B cell (primary cell): Measurements from ENCODE around the gene EPC1. TPM values are rescaled to one million over a fixed set of nuclear protein-coding genes. Genes with fewer than 3 reads are reported as not detected.

ENCODE experiments used
- ATAC-seq: fragments of 200-7000 bp; cut with Tn5 transposase; one replicate; pipeline ENCODE4 v1.10.0; 2021; ENCODE audit warnings: low read depth, mild to moderate bottlenecking, moderate number of reproducible peaks, moderate library complexity
- CTCF ChIA-PET: fragments of 350-600 bp; sonication (Branson Sonifier 250); formaldehyde crosslinking; loops from one replicate; lab custom pipeline; 2021; ENCODE audit warnings: antibody characterized with exemption, inconsistent platforms; lab: Charles Lee
- POLR2A ChIA-PET: fragments of 350-600 bp; sonication (Branson Sonifier 250); formaldehyde crosslinking; loops from one replicate; lab custom pipeline; 2021; ENCODE audit warnings: antibody characterized with exemption; lab: Charles Lee
- DNase-seq: peaks from one replicate; pipeline ENCODE4 v3.0.0; 2013
- H2AFZ ChIP-seq: 2 replicates; pipeline ENCODE4 v1.6.1; 2012; ENCODE audit warnings: mild to moderate bottlenecking, low read depth, low read length; ENCODE audit not compliant: insufficient read depth, poor library complexity, severe bottlenecking
- H3K27ac ChIP-seq, 2 donors: 1 replicate in 1 of 2; 2 replicates in 1 of 2; pipeline ENCODE4 v1.5.1; 2012 to 2013; ENCODE audit warnings: low read length in 2 of 2, mild to moderate bottlenecking in 2 of 2, moderate library complexity in 1 of 2
- H3K27me3 ChIP-seq, 4 experiments: fragments of 200-600 bp in 1 of 4; sonication (generic) in 1 of 4; replicated peaks in 1 of 4; 1 replicate in 2 of 4; 2 replicates in 2 of 4; pipeline versions ENCODE4 v1.6.1 to v1.7.0; 2013 to 2016; ENCODE audit warnings: low read length in 3 of 4, mild to moderate bottlenecking in 2 of 4, mixed read lengths in 1 of 4, moderate library complexity in 1 of 4; ENCODE audit not compliant: insufficient read depth in 4 of 4, control insufficient read depth in 3 of 4; ENCODE audit errors: control extremely low read depth in 1 of 4
- H3K36me3 ChIP-seq, 2 experiments: replicated peaks in 1 of 2; 1 replicate in 1 of 2; 2 replicates in 1 of 2; pipeline versions ENCODE4 v1.6.1 to v1.7.1; 2013; ENCODE audit warnings: low read length in 1 of 2; ENCODE audit not compliant: insufficient read depth in 2 of 2, control insufficient read depth in 1 of 2; ENCODE audit errors: control extremely low read depth in 1 of 2, extremely low read depth in 1 of 2
- H3K4me1 ChIP-seq, 2 donors: fragments of 200-600 bp in 1 of 2; sonication (generic) in 1 of 2; 1 replicate in 1 of 2; 2 replicates in 1 of 2; pipeline versions ENCODE4 v1.5.1 to v1.6.1; 2013 to 2017; ENCODE audit warnings: low read length in 2 of 2; ENCODE audit not compliant: control insufficient read depth in 2 of 2, insufficient read depth in 2 of 2
- H3K4me2 ChIP-seq: replicated peaks from 2 replicates; pipeline ENCODE3; 2012; ENCODE audit warnings: mild to moderate bottlenecking, low read depth, low read length; ENCODE audit not compliant: poor library complexity, severe bottlenecking
- H3K4me3 ChIP-seq, 5 experiments: fragments of 200-600 bp in 1 of 5; sonication (generic) in 1 of 5; 1 replicate in 3 of 5; 2 replicates in 2 of 5; pipeline versions ENCODE4 v1.5.1 to v1.7.0; 2011 to 2016; ENCODE audit warnings: low read length in 4 of 5, mild to moderate bottlenecking in 4 of 5, low read depth in 2 of 5, control low read depth in 1 of 5, moderate library complexity in 1 of 5; ENCODE audit not compliant: insufficient read depth in 1 of 5; ENCODE audit errors: control extremely low read depth in 1 of 5, extremely low read depth in 1 of 5
- H3K79me2 ChIP-seq: fragments of 200-600 bp; sonication (generic); one replicate; pipeline ENCODE4 v1.6.0; 2016; ENCODE audit warnings: low read length; ENCODE audit not compliant: control insufficient read depth, insufficient read depth
- H3K9ac ChIP-seq: fragments of 200-600 bp; sonication (generic); 2 replicates; pipeline ENCODE4 v1.6.1; 2017; ENCODE audit warnings: mild to moderate bottlenecking, low read length, moderate library complexity
- H3K9me3 ChIP-seq, 3 donors: one replicate each; pipeline versions ENCODE4 v1.6.1 to v1.7.1; 2013; ENCODE audit warnings: low read length in 2 of 3; ENCODE audit not compliant: control insufficient read depth in 2 of 3, insufficient read depth in 1 of 3; ENCODE audit errors: control extremely low read depth in 1 of 3
- H4K20me1 ChIP-seq: 2 replicates; pipeline ENCODE4 v1.6.0; 2012; ENCODE audit warnings: mild to moderate bottlenecking, low read length; ENCODE audit not compliant: insufficient read depth, control insufficient read depth, poor library complexity, severe bottlenecking
- H3K27ac Mint-ChIP-seq: one replicate; pipeline ENCODE4 v1.8.0; 2021; ENCODE audit warnings: mixed read lengths
- H3K27me3 Mint-ChIP-seq: one replicate; pipeline ENCODE4 v1.8.0; 2021; ENCODE audit warnings: mixed read lengths
- H3K4me1 Mint-ChIP-seq: one replicate; pipeline ENCODE4 v1.8.0; 2021; ENCODE audit warnings: mixed read lengths
- H3K4me3 Mint-ChIP-seq: one replicate; pipeline ENCODE4 v1.8.0; 2021; ENCODE audit warnings: mixed read lengths
- H3K9me3 Mint-ChIP-seq: one replicate; pipeline ENCODE4 v1.8.0; 2022; ENCODE audit warnings: mixed read lengths; ENCODE audit not compliant: insufficient read depth
- EZH2 ChIP-seq: IDR thresholded peaks from 2 replicates; pipeline ENCODE4 v1.6.1; 2012; ENCODE audit warnings: borderline replicate concordance, low read depth, mild to moderate bottlenecking, moderate library complexity, low read length; ENCODE audit not compliant: insufficient read depth, poor library complexity, severe bottlenecking
- WGBS: methylation state at CpG from one replicate; pipeline ENCODE4 v1.1.5; 2013; ENCODE audit warnings: missing lambda C conversion rate; ENCODE audit not compliant: insufficient coverage; 5-methylcytosine and 5-hydroxymethylcytosine counted together
- intact Hi-C: fragments of 100-400 bp; cut with micrococcal nuclease; formaldehyde crosslinking; loops from one replicate; pipeline ENCODE4 v1.10.0; 2022
- polyA plus RNA-seq: library from polyadenylated mRNA; depleted of rRNA; stranded (reverse); fragments of >200 nt; gene quantifications from 2 replicates; pipeline ENCODE4 v1.2.3, GENCODE V29; 2012
- total RNA-seq, 2 donors: library from RNA; stranded (reverse); fragments of 120-200 nt in 1 of 2; gene quantifications; 1 replicate in 1 of 2; 2 replicates in 1 of 2; pipeline versions ENCODE4 v1.2.3 to v1.2.4, GENCODE V29; 2013 to 2022
- TF ChIP-seq, protein P1 (sequence below): fragments of 200-600 bp; IDR thresholded peaks from one replicate; pipeline ENCODE4 v1.8.0; 2022; ENCODE audit warnings: antibody characterized with exemption, mild to moderate bottlenecking

Gene EPC1
- total and polyA plus RNA-seq, 2 donors (not counting 1 experiment from before 2014, with no cell fraction given), result 120 to 220 TPM

DNA sequence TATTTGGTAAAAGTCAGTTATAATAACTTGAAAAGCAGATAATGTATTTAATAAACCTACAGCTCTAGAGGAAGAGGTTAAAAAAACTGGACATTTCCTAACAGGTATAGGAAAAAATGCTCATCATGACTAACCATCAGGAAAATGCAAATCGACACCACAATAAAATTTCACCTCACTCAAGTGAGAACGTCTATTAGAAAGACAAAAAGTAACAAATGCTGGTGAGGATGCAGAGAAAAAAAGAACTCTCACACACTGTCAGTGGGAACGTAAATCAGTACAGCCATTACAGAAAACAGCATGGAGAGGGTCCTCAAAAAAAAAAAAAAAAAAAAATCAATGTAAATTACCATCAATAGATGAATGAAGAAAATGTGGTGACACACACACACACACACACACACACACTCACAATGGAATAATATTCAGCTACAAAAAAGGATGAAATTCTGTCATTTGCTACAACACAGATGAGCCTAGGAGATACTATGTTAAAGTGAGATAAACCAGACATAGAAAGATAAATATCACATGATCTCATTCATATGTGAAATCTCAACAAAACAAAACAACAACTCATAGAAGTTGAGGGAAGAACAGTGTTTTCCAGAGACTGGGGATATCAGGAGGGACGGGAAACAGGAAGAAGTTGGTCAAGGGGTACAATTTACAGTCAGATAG lies 20.1 kb downstream of the EPC1 start:
- H3K36me3 ChIP-seq, result peaks cover 1 to 5% of the 10 kb centered on the region in 2 experiments

DNA sequence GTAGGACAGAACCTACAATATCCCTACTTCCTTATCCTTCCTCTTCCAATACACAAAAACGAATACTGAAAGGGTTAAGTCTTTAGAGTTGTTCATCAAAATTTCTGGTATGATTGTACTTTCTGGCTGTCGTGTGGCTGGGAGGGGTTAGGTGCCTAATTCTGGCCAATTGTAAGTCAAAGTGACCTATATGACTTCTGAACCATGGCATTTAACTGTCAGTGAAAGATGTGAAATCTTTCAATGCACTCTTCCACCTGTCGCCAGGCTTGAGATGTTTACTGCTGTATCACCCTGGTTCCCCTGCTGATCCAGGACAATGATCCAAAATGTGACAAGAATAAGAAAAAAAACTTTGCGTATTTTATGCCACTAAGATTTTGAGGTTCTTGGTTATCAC lies 20.8 kb downstream of the EPC1 start:
- Histone ChIP-seq H3K4me3 (no peak overlapping the region), H2AFZ (no peak overlapping the region), H3K79me2 (peaks cover 100% of the 10 kb centered on the region), H4K20me1 (peaks cover 89% of the 10 kb centered on the region), H3K4me1 (peaks cover 57 to 77% of the 10 kb centered on the region in 2 donors), H3K27ac (peak overlapping the region in 1 of 2 donors; percentile 32), H3K36me3 (peaks cover 1 to 5% of the 10 kb centered on the region in 2 experiments), H3K9ac (peak overlapping the region; percentile 21), H3K9me3 (peaks cover 0 to 5% (median 0%) of the 10 kb centered on the region in 3 donors), H3K27me3 (no peaks in the 10 kb centered on the region), H3K4me2 (peak overlapping the region; percentile 31)
- TF ChIP-seq, protein P1, sequence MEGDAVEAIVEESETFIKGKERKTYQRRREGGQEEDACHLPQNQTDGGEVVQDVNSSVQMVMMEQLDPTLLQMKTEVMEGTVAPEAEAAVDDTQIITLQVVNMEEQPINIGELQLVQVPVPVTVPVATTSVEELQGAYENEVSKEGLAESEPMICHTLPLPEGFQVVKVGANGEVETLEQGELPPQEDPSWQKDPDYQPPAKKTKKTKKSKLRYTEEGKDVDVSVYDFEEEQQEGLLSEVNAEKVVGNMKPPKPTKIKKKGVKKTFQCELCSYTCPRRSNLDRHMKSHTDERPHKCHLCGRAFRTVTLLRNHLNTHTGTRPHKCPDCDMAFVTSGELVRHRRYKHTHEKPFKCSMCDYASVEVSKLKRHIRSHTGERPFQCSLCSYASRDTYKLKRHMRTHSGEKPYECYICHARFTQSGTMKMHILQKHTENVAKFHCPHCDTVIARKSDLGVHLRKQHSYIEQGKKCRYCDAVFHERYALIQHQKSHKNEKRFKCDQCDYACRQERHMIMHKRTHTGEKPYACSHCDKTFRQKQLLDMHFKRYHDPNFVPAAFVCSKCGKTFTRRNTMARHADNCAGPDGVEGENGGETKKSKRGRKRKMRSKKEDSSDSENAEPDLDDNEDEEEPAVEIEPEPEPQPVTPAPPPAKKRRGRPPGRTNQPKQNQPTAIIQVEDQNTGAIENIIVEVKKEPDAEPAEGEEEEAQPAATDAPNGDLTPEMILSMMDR, result no peak
- no peak for TF ChIP-seq EZH2
- H3K27me3 Mint-ChIP-seq, result no peaks in the 10 kb centered on the region
- H3K4me3 Mint-ChIP-seq, result peak overlapping the region; percentile 65
- H3K27ac Mint-ChIP-seq, result peak overlapping the region; percentile 59
- ChIA-PET CTCF (no interaction called here), POLR2A (no interaction called here)
- intact Hi-C loops, result no loop called here
- peaks cover 85% of the 10 kb centered on the region for H3K4me1 Mint-ChIP-seq
- 17% methylated on average over 1 of the region's 4 CpGs for WGBS
- no peaks in the 10 kb centered on the region for H3K9me3 Mint-ChIP-seq
- ATAC-seq (no peak), DNase-seq (no peak)

More for the DNA sequence above, 20.1 kb downstream of the EPC1 start:
- 60% methylated on average over 1 of the region's 4 CpGs for WGBS
- Histone ChIP-seq H4K20me1 (peaks cover 85% of the 10 kb centered on the region), H2AFZ (no peak overlapping the region), H3K4me2 (peak overlapping the region; percentile 31), H3K4me3 (no peak overlapping the region), H3K27me3 (no peaks in the 10 kb centered on the region), H3K79me2 (peaks cover 100% of the 10 kb centered on the region), H3K27ac (peak overlapping the region in 1 of 2 donors; percentile 32), H3K9ac (peak overlapping the region; percentile 21), H3K9me3 (peaks cover 0 to 5% (median 0%) of the 10 kb centered on the region in 3 donors), H3K4me1 (peaks cover 53 to 76% of the 10 kb centered on the region in 2 donors)
- Mint-ChIP-seq H3K27ac (peak overlapping the region; percentile 72), H3K4me3 (peak overlapping the region; percentile 65), H3K27me3 (no peaks in the 10 kb centered on the region), H3K4me1 (peaks cover 81% of the 10 kb centered on the region), H3K9me3 (no peaks in the 10 kb centered on the region)
- POLR2A ChIA-PET, result interaction anchor here (0.6 kb wide), 1 partner anchor 12 kb away, joined by 7 read pairs; no protein-coding TSS in a partner anchor
- no peak for TF ChIP-seq EZH2
- TF ChIP-seq, protein P1, result no peak
- DNase-seq, result no peak
- CTCF ChIA-PET, result interaction anchor here (1.2 kb wide), 1 partner anchor 19 kb away, joined by 4 read pairs; no protein-coding TSS in a partner anchor
- ATAC-seq, result no peak
- intact Hi-C loops, result no loop called here
